Suprapubic skin (tissue), 3 donors: ENCODE measurements around the gene XPC.

Experiments
- EP300 ChIP-seq: sonication (generic); formaldehyde crosslinking; IDR thresholded peaks from one replicate; pipeline ENCODE4 v1.6.1; 2017; ENCODE audit warnings: antibody characterized with exemption
- POLR2A ChIP-seq, 2 donors: fragments of 450-650 bp; IDR thresholded peaks; one replicate each; pipeline ENCODE4 v1.6.1; 2017; ENCODE audit warnings: antibody characterized with exemption in 2 of 2, mild to moderate bottlenecking in 2 of 2, moderate library complexity in 2 of 2
- TF ChIP-seq, protein P1 (sequence below), 2 donors: fragments of 200-600 bp in 1 of 2; fragments of 450-650 bp in 1 of 2; sonication (generic) in 1 of 2; IDR thresholded peaks; one replicate each; pipeline ENCODE4 v1.5.1; 2016 to 2019; ENCODE audit warnings: antibody characterized with exemption in 2 of 2, mild to moderate bottlenecking in 1 of 2, moderate library complexity in 1 of 2

- TF ChIP-seq, protein P1, sequence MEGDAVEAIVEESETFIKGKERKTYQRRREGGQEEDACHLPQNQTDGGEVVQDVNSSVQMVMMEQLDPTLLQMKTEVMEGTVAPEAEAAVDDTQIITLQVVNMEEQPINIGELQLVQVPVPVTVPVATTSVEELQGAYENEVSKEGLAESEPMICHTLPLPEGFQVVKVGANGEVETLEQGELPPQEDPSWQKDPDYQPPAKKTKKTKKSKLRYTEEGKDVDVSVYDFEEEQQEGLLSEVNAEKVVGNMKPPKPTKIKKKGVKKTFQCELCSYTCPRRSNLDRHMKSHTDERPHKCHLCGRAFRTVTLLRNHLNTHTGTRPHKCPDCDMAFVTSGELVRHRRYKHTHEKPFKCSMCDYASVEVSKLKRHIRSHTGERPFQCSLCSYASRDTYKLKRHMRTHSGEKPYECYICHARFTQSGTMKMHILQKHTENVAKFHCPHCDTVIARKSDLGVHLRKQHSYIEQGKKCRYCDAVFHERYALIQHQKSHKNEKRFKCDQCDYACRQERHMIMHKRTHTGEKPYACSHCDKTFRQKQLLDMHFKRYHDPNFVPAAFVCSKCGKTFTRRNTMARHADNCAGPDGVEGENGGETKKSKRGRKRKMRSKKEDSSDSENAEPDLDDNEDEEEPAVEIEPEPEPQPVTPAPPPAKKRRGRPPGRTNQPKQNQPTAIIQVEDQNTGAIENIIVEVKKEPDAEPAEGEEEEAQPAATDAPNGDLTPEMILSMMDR (IDR thresholded peaks at IDR 0.05), result no peak
- no peak for TF ChIP-seq EP300
- TF ChIP-seq POLR2A (IDR thresholded peaks at IDR 0.05), result no peak
Measured at GRCh38 chr3:14122301-14122700, 56.1 kb downstream of the XPC start.
